Ectodermal cell (in vitro differentiated cells): ENCODE results near the gene PROM1.

Experiments used
- H3K27ac ChIP-seq: 2 replicates; pipeline ENCODE4 v1.7.0; 2013; ENCODE audit warnings: mild to moderate bottlenecking, low read depth, low read length; ENCODE audit not compliant: insufficient read depth, poor library complexity, severe bottlenecking
- H3K27me3 ChIP-seq: 2 replicates; pipeline ENCODE4 v1.7.0; 2013; ENCODE audit warnings: mild to moderate bottlenecking, low read length; ENCODE audit not compliant: insufficient read depth, control insufficient read depth, poor library complexity, severe bottlenecking
- H3K36me3 ChIP-seq: one replicate; pipeline ENCODE4 v1.7.0; 2013; ENCODE audit warnings: low read length; ENCODE audit not compliant: control insufficient read depth, insufficient read depth
- H3K4me1 ChIP-seq: one replicate; pipeline ENCODE4 v1.7.0; 2013; ENCODE audit warnings: low read length; ENCODE audit not compliant: control insufficient read depth, insufficient read depth
- H3K4me3 ChIP-seq: 2 replicates; pipeline ENCODE4 v1.7.0; 2013; ENCODE audit warnings: low read depth, low read length, control low read depth; ENCODE audit not compliant: insufficient read depth
- H3K9me3 ChIP-seq: 2 replicates; pipeline ENCODE4 v1.7.0; 2013; ENCODE audit warnings: mild to moderate bottlenecking, low read length, moderate library complexity; ENCODE audit not compliant: control insufficient read depth
- WGBS, 2 experiments: methylation state at CpG; one replicate each; pipeline ENCODE4 v1.1.7; 2013; ENCODE audit warnings: missing lambda C conversion rate in 2 of 2; 5-methylcytosine and 5-hydroxymethylcytosine counted together

The PROM1 gene

DNA sequence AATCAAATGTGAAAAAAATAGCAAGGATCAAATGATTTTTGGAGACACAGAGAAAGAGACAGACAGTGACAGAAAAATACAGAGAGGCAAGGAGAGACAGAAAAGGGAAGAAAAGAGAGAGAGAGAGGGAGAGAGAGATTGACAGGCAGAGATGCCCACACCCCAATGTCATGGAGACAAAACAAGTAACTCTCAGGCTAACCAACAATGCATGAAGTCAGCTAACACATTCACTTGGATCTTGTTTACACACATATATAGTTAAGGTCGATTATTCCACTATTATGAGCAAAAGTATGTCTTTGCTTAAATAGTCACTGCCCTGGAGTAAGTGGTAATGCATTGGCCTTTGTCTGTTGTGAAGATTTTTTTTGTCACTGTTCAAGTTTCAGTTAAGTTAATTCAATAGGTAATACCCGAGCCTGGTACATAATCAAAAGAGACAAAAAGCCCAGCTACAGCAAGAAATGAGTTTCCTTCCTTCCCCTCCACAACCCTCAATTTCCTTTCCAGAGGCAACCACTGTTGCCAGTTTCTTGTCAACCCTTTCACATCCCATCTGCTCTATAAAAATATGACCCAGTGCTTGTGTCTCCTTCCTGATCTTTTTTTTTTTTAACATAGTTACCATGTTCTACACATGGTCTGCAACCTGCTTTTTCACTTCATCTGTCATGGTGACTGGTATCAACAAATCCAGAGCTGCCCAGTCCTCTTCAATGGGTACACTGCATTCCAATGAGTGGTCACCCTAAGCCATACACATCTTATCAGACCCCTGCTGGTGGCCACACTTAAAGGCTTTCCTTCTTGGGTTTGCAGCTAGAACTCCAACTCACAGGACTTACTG, 52.1 kb downstream of the PROM1 start:
- WGBS, 2 experiments: 85 to 90% methylated on average over 2 of the region's 2 CpGs
- Histone ChIP-seq H3K27ac (no peak overlapping the region), H3K4me1 (peaks cover 29% of the 10 kb centered on the region), H3K4me3 (no peak overlapping the region), H3K9me3 (no peaks in the 10 kb centered on the region), H3K27me3 (no peaks in the 10 kb centered on the region), H3K36me3 (no peaks in the 10 kb centered on the region)

DNA sequence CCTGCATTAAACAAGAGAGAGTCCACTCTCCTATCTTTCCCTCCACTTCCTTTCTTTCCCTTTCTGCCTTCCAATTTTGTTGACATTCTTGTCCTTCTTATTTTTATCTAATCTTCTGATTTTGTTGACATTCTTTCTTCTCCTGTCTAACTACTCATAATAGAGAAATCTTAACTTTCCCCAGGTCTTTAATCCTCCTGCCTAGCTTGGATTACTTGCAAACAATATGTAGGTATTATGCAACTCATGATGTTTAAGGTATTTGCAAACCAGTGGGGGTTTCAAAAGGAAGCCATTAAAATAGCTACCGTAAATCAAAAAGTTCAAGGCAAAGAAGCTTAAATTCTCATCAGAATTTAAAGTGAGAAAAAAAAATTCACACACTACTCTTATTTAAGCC, 53.9 kb downstream of the PROM1 start:
- peaks cover 29% of the 10 kb centered on the region for H3K4me1 ChIP-seq
- no peaks in the 10 kb centered on the region for H3K27me3 ChIP-seq
- no peaks in the 10 kb centered on the region for H3K9me3 ChIP-seq
- no peak overlapping the region for H3K4me3 ChIP-seq
- WGBS, 2 experiments: 50% methylated on average over 1 of the region's 1 CpG; no CpG with 5 or more reads in 1 of the 2 experiments
- no peaks in the 10 kb centered on the region for H3K36me3 ChIP-seq
- H3K27ac ChIP-seq: no peak overlapping the region

DNA sequence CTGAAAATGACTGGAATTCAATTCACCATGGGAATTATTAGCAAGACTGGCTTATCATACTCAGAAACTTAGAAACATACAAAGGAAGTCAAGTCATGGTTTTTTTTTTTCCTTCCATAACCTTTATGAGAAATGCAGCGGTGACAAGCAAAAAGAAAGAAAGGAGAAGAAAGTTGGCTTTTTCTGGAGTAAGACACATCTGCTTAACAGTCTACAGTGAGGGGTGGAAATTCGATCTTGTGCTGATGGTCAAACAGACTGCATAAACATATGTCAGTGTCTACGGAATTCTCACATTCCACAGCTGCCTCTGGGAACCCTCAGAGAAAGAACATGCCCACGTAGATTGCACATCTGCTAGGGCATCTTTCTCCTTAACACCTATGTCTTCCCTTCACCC, 54.6 kb downstream of the PROM1 start:
- H3K4me3 ChIP-seq: no peak overlapping the region
- no peaks in the 10 kb centered on the region for H3K36me3 ChIP-seq
- WGBS, 2 experiments: 57 to 61% methylated on average over 4 of the region's 4 CpGs

DNA sequence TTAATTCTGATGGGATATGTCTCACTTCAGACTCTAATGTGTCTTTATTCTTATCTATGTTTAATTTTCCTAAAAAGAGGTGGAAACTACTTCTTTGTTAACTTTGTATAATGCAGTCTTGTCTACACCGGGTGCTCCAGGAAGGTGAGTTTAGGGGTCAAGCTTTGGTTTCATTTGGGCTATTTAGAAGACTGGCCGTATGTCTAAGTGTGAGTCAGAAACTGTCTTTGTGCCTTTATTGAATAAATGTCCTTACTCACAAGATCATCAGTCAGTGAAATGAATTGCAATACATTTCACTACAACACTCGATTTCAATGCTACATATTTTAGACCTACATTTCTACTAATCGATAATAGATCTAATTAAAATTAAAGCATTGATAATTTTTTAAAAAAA, 56.2 kb downstream of the PROM1 start:
- H3K27ac ChIP-seq: no peak overlapping the region
- H3K9me3 ChIP-seq: no peaks in the 10 kb centered on the region
- WGBS, 2 experiments: 93 to 94% methylated on average over 3 of the region's 4 CpGs
- no peak overlapping the region for H3K4me3 ChIP-seq
- peaks cover 23% of the 10 kb centered on the region for H3K4me1 ChIP-seq
- H3K27me3 ChIP-seq: no peaks in the 10 kb centered on the region
- no peaks in the 10 kb centered on the region for H3K36me3 ChIP-seq

More for the DNA sequence above, 54.6 kb downstream of the PROM1 start:
- Histone ChIP-seq H3K27me3 (no peaks in the 10 kb centered on the region), H3K27ac (no peak overlapping the region), H3K9me3 (no peaks in the 10 kb centered on the region), H3K4me1 (peaks cover 29% of the 10 kb centered on the region)

DNA sequence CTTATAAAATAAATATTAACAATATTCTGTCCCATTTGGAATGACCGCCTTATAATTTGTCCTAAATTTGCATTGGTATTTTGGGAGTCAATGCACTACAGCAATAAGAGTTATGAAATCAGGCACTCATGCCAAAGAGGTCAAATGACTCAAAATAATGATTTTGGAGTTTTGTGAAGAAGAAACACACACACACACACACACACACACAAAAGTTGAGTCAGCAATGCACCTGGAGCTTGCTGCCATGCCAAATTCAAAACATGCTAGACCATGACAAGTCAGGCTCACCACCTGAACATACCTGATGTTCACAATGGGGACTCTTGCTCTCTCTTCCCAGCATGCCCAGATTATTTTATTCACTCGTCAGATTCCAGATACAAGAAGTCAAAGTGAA, 56.7 kb downstream of the PROM1 start:
- no peak overlapping the region for H3K27ac ChIP-seq
- H3K27me3 ChIP-seq: no peaks in the 10 kb centered on the region
- no peak overlapping the region for H3K4me3 ChIP-seq
- 87 to 97% methylated on average over 1 to 2 of the region's 2 CpGs for WGBS, 2 experiments
- no peaks in the 10 kb centered on the region for H3K36me3 ChIP-seq
- H3K9me3 ChIP-seq: no peaks in the 10 kb centered on the region
- peaks cover 17% of the 10 kb centered on the region for H3K4me1 ChIP-seq

DNA sequence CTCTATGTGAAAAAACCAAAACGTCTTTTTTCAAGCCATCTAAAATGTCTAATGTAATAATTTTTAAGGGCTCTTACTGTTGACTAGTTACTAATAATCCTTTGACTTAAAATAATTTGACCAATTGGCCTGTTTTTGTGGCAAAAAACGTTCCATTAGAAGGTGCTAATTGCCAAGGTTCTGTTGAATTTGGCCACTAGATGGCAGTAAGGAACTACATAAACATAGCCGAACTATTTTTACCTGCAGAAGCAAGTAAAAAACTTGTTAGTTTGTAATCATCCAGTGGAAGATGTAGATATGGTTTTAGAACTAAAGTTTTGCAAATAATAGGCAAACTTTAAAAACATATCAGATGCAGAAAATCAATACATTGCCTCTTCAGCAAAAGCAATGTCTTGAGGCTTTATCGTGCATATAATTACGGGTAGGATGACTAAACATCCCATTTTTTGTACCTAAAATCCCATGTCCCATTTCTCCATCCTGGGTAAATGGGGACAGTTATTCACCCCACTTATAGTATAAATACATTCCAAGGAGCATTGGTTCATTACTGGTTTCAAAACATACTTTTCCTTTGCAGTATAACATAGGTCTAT, 57.6 kb downstream of the PROM1 start:
- WGBS, 2 experiments: 42 to 61% methylated on average over 4 to 5 of the region's 5 CpGs
- H3K36me3 ChIP-seq: no peaks in the 10 kb centered on the region
- no peak overlapping the region for H3K27ac ChIP-seq
- peaks cover 9% of the 10 kb centered on the region for H3K4me1 ChIP-seq
- no peaks in the 10 kb centered on the region for H3K9me3 ChIP-seq
- no peaks in the 10 kb centered on the region for H3K27me3 ChIP-seq
- H3K4me3 ChIP-seq: no peak overlapping the region

- Histone ChIP-seq H3K9me3 (no peaks in the 10 kb centered on the region), H3K36me3 (no peaks in the 10 kb centered on the region), H3K27ac (no peak overlapping the region), H3K4me1 (peaks cover 6% of the 10 kb centered on the region), H3K4me3 (no peak overlapping the region), H3K27me3 (no peaks in the 10 kb centered on the region)
- WGBS, 2 experiments: 92% methylated on average over 5 of the region's 5 CpGs
These were observed 58.6 kb downstream of the PROM1 start for GRCh38 chr4:16025268-16025667.

- Histone ChIP-seq H3K4me3 (no peak overlapping the region), H3K4me1 (no peaks in the 10 kb centered on the region), H3K27ac (no peak overlapping the region), H3K36me3 (no peaks in the 10 kb centered on the region), H3K27me3 (no peaks in the 10 kb centered on the region), H3K9me3 (no peaks in the 10 kb centered on the region)
- WGBS, 2 experiments: 85 to 91% methylated on average over 10 of the region's 10 CpGs
These were observed 59.9 kb downstream of the PROM1 start for GRCh38 chr4:16023776-16024408.

DNA sequence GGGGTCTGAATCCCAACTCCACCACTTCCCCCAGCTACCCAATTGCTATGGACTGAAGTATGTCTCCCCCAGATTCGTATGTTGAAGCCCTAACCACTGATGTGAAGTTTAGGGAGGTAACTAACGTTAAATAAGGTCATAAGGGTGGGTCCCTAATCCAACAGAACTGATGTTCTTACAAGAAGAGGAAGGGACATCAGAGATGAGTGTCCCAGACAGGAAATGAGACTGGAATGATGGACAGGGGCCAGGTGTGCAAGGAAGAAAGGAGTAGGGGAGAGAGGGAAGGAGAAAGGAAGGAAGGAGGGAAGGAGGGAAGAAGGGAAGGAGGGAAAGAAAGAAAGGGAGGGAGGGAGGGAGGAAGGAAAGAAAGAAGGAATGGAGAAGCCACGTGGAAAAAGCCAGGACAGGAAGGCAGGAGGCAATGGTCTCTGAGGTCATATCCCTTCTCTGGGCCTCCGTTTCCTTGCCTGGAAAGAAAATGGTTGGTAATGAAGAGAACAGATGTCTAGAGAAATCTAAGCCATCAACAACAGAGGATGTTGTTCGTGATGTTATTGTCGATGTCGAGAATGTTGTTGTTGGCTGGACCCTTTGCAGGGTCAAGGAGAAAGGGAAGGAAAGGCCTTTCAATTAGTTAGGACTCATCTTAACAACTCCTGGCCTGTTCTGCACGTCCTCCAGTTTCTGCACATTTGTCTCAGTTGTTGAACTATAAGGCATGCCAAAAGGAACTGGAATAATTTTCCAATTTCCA, 61.8 kb downstream of the PROM1 start:
- Histone ChIP-seq H3K27ac (no peak overlapping the region), H3K4me1 (no peaks in the 10 kb centered on the region), H3K36me3 (peaks cover 4% of the 10 kb centered on the region), H3K4me3 (no peak overlapping the region), H3K9me3 (no peaks in the 10 kb centered on the region), H3K27me3 (no peaks in the 10 kb centered on the region)
- WGBS, 2 experiments: 92 to 94% methylated on average over 8 of the region's 8 CpGs

DNA sequence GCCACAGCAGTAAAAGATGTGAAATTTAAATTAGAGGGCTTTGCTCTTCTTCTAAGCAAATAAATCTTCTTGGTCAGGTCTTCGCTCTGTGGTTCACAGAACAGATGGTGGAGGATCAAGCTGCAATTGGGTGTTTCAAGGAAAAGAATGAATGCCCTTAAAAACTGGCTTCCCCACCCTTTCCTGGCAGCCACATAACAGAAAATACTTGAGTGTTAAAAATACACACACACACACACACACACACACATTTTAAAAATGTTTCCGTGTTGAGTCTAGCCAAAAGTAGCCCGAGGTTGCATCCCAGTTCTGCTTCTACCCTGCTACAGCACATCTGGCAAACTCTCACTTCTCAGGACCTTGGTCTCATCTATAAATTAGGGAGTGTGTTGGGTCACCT, 64.2 kb downstream of the PROM1 start:
- no peaks in the 10 kb centered on the region for H3K9me3 ChIP-seq
- H3K4me3 ChIP-seq: no peak overlapping the region
- 63 to 64% methylated on average over 3 of the region's 3 CpGs for WGBS, 2 experiments
- H3K36me3 ChIP-seq: peaks cover 4% of the 10 kb centered on the region
- no peaks in the 10 kb centered on the region for H3K4me1 ChIP-seq
- H3K27ac ChIP-seq: no peak overlapping the region
- no peaks in the 10 kb centered on the region for H3K27me3 ChIP-seq
